ENCODE results near the gene NINJ2.

The NINJ2 gene

DNA sequence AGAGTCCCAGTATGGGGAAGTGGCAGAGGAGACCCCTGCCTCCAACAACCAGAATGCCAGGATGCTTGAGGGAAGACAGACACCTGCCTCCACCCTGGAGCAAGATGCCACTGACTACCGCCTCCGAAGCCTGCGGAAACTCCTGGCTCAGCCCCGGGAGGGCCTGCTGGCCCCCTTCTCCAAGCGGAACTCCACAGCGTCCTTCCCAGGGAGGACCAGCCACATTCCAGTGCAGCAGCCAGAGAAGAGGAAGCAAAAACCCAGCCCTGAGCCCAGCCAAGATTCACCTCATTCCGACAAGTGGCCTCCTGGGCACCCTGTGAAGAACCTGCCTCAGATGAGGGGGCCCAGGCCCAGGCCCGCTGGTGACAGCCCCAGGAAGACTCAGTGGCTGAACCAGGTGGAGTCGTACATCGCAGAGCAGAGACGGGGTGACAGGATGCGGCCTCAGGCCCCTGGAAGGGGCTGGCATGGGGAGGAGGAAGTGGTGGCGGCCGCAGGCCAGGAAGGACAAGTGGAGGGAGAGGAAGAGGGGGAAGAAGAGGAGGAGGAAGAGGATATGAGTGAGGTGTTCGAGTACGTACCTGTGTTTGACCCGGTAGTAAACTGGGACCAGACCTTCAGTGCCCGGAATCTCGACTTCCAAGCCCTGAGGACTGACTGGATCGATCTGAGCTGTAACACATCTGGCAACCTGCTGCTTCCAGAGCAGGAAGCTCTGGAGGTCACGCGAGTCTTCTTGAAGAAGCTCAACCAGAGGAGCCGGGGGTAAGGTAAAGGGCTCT, 109.8 kb downstream of the NINJ2 start:
- DNase-seq (ENCODE audit: low read depth in 1 of 2, low spot score in 1 of 2), result no peak

DNA sequence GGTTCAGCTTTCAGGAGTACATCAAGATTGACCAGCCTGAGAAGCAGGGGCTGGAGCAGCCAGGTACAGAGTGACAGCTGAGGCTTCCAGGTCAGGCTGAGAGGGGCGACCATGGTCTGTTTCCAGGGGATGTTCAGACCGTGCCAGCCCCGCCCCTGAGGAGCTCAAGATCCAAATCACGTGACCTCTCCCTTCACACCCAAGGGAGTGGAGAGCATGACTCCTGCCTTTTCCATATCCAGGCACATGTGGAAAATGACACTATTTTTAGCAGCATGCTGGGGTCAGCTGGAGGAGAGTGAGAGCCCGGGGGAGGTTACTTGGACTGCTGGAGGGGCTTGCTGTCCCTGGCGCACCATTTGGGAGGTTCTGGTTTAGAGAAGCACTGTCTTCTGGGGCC, 110.8 kb downstream of the NINJ2 start:
- DNase-seq (ENCODE audit: low read depth in 1 of 2, low spot score in 1 of 2), result no peak

DNA sequence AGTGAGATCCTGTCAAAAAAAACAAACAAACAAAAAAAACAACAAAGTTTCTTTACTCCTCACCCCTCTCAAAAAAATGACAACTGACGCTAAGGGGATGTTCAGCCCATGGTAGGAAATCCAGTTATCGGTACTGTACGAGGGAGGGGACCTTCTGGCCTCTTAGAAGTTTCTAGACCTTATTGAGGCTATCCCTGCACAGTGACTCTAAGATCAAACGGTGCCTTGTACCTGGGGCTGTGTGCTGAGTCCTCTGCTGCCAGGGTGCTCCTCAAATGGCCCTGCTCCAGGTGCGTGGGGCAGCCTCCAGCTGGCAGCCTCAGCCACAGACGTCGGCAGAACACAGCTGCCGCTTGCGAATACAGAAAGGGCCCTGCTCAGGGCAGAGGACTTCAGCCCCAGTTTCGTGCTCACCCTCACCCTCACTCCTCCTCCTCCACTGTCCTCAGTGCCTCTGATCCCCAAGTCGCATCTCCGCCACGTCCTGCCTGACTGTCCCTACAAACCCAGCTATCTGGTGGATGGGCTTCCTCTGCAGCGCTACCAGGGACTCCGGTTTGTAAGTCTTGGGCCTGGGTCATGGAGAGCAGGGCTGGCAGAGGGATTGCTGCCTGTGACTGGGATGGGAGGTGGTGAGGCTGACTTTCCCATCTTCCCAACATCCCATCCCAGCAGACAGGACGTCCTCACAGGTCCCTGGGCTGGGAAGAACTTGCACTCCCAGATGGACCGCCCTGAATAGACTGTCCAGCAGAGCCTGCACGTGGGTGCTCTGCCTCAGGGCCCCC, 112.6 kb downstream of the NINJ2 start:
- DNase-seq (ENCODE audit: low read depth in 1 of 2, low spot score in 1 of 2), result no peak

DNA sequence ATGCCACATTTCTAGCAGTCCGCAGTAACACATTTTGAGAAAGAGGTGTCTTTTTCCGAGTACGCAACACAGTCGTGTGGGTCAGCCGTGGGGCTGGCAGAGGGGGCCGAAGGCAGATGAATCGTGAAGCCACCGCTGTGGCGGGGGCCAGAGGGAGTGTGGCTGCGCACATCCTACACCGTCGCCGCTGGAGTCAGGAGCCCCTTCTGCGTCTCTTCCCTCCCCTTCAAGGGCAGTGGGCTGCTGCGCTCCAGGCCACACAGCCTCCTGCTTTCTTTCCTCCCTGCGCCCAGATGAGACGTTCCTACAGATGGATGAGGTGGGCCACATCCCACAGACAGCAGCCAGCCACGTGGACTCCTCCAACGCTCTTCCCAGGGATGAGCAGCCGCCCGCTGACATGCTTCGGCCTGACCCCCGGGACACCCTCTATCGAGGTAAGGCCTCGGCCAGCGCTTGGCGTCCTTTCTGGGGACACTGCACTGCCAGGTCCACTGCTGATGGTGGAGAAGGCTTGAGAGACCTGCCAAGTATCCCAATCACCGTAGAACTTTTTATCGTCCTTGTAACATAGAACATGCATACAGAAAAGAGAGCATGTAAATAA, 113.7 kb downstream of the NINJ2 start:
- DNase-seq (ENCODE audit: low read depth in 1 of 2, low spot score in 1 of 2), result no peak

DNA sequence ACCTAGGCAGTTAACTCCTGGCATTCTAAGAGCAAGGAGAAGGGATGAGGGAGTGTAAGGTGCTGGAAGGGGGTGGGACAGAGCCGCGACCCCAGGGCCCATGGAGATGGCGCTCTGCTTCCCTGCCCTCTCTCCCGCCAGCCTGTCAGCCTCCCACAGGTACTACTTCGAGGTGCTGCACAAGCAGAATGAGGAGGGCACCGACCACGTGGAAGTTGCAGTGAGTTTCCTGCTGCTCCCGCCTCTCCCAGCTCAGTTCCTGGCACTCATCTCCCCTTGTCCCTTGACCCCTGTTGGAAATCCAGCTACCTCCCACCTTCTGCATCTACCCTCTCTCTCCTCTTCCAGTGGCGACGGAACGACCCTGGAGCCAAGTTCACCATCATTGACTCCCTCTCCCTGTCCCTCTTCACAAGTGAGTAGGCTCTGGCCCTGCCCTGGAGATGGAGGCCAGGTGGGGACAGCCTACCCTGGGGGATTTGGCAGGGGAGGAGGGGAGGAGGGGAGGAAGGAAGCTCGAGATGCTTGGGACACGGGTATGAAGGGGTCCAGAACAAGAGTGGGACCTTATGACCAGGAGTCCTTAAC, 115.3 kb downstream of the NINJ2 start:
- DNase-seq (ENCODE audit: low read depth in 1 of 2, low spot score in 1 of 2), result no peak

DNA sequence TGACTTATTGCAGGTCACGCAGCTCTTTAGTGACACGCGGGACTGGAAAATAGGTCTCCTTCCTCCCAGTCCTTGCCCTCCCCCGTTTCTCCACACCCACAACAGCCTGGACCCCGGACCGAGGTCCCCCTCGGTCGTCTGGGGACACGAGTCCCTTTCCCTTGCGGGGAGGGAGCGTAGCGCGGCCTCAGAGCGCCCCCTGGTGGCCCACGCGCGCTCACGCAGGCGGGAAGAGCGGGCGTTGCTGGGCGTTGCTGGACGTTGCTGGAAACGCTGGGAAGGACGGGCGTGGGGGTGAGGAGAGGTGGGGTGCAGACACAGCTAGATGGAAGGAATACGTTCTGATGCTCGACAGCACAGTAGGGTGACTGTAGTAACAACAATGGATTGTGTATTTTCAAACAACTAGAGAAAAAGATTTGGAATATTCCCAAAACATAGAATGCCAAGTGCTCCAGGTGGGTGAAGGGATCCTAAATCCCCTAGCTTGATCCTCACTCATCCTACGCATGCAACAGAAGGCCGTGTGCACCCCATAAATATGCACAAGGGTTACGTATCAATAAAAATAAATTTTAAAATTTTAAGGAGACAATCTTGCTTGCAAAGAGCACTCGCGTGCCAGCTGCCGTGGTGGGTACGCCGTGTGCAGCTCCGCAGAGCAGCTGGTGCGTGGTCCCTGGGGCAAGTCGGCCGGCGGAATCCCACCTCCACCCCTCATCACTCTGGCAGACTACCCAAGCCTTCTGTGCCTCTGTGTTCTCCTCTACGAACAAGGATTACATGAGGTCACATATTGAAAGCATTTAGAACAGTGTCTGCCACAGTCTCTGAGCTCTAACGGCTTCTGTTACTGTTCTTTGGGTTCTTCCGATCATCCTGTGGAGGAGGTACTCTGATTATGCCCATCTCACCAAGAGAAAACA, 116.1 kb downstream of the NINJ2 start:
- peak; percentile 51 to 62 for DNase-seq (ENCODE audit: low read depth in 1 of 2, low spot score in 1 of 2)

DNA sequence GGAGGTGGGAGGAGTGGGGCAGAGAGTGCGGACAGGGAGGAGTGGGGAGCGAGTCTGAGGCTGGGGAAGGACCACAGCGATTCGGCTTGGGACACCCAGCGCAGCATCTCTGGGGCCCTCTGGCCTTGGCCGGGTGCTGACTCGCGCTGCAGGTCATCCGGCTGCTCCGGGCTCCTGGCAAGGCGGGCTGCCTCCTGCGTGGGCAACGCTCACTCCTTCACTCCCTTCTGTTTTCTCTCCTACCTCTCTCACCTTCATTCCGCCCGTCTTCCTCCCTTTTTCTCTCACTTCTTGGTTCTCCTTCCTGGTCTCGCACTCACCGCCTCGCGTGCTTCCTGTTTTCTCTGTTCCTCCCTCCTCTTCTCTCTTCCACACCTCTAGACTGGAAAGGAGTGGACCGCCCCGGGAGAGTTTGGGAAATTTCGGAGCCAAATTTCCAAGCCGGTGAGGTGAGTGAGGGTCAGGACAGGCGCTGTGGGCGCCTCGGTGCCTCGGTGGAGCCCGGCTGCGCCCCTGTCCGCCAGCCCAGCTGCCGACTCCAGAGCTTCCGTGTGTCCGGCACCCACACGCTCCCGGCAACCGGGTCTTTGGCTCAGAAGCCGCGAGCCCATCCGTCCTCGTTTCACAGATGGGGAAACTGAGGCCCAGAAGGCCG, 116.9 kb downstream of the NINJ2 start:
- DNase-seq (ENCODE audit: low read depth in 1 of 2, low spot score in 1 of 2), result no peak

DNA sequence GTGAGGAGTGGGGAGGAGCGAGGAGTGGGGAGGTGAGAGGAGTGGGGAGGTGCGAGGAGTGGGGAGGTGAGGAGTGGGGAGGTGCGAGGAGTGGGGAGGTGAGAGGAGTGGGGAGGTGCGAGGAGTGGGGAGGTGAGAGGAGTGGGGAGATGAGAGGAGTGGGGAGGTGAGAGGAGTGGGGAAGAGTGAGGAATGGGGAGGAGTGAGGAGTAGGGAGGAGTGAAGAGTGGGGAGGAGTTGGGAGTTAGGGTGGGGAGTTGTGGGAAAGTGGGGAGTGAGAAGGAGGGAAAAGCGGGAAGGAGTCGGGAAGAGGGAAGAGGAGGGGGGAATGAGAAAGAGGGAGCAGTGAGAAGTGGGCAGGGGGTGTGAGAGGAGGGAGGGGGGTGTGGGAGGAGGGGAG, 117.4 kb downstream of the NINJ2 start:
- DNase-seq (ENCODE audit: low read depth in 1 of 2, low spot score in 1 of 2), result no peak

DNA sequence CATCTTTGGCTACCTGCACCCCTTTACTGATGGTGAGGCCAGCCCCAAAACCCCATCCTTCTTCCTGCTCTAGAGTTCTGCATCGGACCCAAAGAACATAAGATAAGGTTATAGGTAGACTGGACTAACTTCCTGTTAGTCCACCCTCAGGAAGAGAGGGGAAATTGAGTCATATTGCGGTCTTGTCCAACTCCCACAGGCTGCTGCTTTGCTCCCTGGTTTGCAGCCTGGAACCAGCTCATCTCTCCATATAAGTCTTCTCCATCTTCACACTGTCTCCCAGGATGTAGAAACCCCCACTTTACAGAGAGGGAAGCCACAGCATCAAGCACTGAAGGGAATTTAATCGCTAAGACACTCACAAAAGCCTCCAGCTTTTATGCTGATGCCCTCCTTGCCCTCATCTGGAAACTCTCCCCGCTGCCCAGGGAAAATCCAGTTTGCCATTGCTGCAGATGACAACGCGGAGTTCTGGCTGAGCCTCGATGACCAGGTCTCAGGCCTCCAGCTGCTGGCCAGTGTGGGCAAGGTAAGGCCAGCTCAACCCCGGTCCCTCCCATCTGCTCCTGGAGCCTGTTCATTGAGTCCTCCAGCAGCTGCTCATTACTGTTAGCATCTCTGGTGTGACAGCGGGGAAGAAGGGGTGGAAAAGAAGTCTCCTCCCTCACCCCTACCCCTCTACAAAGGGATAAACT, 118.2 kb downstream of the NINJ2 start:
- no peak for DNase-seq (ENCODE audit: low read depth in 1 of 2, low spot score in 1 of 2)

DNA sequence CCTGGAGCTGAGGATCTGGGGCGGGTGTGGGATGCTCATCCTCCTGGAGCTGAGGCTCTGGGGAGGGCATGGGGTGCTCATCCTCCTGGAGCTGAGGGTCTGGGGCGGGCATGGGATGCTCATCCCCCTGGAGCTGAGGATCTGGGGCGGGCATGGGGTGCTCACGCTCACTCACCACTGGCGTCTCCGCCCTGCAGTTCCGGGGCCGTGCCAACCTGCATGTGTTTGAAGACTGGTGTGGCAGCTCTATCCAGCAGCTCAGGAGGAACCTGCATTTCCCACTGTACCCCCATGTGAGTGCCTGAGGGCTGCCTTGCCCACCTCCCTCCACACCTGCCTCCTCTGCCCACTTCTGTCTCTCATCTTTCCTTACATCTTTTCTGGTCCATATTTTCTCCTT, 119.1 kb downstream of the NINJ2 start:
- no peak for DNase-seq (ENCODE audit: low read depth in 1 of 2, low spot score in 1 of 2)

DNA sequence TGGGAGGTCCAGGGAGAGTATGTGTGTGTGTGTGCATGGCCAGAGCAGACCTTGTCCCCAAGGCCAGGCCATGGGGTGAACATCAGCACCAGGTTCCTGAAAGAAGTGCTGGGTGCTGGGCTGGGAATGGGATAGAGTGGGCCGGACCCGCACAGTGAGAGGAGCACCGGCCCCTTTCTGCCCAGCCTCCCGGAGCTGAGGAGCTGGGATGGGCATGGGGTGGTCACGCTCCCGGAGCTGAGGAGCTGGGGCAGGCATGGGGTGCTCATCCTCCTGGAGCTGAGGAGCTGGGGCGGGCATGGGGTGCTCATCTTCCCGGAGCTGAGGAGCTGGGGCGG, 120.2 kb downstream of the NINJ2 start:
- DNase-seq (ENCODE audit: low read depth in 1 of 2, low spot score in 1 of 2), result no peak

DNA sequence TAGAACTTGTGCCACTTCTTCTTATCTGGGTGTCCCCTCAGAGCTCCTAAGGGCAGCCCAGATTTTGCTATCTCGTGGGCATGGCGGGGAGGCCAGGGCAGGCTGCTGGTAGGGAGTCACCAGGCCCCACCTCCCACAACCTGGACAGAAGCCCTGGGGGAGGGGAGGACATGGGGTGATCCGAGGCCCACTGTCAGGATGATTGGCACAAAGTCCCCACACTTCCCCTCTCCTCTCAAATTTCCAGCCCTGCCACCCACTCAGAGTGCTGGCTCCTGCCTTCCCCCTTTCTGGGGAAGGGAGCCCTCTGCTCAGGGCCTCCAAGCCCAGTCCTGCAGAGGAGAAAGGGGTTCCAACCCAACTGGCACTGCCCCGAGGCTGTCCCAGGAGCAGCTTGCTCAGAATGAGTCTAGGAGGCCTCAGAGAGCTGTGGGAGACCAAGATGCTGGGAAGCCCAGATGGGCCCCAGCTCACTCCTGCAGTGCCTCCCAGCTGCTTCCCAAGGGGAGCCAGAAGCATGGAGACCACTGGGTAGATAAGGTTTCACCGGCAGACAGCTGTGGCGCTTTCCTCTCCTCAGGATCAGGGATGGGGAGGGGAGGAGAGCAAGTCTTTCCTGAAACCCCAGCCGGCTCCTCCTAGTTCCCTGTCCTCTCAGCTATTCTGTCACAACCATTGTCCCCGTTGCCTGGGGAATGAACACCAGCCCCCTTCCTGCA, 120.7 kb downstream of the NINJ2 start:
- no peak for DNase-seq (ENCODE audit: low read depth in 1 of 2, low spot score in 1 of 2)

DNA sequence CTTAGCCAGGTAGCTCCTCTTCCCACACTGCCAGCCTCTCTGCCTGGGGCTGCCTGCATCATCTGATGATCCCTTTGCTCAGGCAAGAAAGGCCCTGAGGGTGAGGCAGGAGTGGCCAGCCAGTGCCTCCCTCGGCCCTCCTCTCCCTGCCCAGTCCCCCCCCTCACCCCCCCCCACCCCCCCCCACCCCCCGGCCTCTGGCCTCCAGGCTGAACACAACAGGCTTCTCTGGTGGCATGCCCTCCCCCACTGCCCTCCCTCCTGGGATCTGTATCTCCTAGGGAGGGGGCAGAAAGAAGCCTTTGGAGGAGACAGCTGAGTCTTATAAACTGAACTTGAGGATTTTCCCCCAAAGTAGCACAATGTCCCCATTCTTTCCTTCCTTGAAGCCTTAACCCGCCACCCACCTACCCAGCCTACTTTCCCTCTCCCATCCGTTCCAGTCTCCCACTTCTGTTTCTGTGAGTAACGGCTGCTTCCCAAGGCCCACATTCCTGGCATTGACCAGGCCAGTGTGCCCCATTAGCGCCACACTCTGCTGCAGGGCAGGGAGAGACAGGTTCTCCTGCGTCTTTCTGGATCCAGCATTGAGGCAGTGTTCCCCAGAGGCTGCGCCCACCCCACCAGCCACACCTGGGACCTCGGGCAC, 121.4 kb downstream of the NINJ2 start:
- no peak for DNase-seq (ENCODE audit: low read depth in 1 of 2, low spot score in 1 of 2)

DNA sequence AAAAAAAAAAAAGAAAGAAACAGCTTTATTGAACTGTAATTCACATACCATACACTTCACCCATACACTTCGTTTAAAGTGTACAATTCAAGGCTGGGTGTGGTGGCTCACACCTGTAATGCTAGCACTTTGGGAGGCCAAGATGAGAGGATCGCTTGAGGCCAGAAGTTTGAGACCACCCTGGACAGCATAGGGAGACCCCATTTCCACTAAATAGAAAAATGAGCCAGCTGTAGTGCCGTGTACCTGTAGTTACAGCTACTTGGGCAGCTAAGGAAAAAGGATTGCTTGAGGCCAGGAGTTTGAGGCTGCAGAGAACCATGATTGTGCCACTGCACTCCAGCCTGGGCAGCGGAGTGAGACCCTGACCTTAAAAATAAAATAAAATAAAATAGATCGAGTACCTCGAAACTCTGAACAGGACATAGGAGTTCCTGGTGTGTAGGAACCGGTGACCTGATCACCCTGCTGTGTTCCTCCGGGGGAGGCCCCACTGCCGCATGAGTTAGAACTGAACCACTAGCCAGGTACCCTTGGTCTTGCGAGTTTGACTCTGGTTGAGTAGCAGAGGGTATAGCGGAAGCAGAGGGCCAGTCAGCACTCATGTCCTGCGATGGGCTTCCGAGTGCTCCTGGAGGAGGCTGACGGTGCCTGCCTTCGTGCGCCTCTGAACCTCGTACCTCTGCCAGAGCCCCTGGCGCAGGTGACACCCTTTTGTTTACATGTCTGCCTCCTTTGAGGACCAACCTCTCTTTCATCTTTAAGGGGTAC, 123.5 kb downstream of the NINJ2 start:
- no peak for DNase-seq (ENCODE audit: low read depth in 1 of 2, low spot score in 1 of 2)

DNA sequence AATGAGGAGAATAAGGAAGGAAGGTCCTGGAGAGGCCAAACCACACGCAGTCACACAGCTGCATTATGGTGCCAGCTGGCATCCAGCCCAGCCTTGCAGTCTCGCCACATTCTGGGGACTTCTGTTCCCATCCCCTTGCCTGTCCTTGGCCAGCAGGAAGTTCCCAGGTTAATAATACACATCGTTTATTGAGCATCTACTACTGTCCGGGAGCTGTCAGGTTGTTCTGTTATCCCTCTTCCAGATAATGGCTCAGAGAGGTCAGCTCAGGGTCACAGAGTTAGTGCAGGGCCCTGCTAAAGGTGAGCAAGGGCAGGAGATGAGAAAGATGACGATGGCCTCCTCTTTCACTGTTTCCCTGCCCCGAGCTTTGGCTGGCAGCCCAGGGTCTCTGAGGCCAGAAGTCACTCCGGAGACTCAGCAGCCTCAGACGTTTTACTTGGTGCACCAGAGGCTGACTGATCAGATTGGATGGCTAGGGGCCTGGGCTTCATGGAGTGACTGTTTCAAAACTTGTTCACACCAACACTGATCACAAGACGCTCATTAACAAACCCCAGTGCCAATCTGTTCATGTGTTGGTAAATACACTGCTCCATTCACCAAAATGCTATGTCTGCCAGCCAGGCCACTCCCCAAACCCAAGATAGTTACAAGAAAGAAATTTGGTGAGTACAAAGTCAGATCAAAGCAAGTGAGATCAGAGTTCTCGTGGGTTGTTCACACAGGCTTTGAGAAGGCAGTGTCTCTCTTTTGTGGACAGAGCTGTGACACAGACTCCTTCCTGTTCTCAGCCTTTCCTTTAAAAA, 124.3 kb downstream of the NINJ2 start:
- DNase-seq (ENCODE audit: low read depth in 1 of 2, low spot score in 1 of 2), result no peak

DNA sequence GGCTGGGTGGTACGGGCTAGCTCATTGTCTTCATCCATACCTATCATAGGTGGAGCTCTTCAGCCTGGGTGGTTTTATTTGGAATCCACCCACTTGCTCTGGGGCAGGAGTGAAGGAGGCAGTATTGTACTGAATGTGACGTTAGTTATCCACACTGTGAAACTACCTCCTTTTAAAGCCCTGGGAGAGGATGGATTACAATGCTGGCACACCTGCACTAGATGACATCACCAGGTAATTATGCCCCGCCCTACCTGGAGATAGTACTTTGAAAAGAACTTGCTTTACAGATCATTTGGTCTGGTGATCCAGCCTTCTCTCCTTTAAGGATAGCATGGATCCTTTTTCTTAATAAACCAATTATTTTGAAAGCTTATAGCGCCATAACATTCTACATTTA, 125.5 kb downstream of the NINJ2 start:
- DNase-seq (ENCODE audit: low read depth in 1 of 2, low spot score in 1 of 2), result no peak

DNA sequence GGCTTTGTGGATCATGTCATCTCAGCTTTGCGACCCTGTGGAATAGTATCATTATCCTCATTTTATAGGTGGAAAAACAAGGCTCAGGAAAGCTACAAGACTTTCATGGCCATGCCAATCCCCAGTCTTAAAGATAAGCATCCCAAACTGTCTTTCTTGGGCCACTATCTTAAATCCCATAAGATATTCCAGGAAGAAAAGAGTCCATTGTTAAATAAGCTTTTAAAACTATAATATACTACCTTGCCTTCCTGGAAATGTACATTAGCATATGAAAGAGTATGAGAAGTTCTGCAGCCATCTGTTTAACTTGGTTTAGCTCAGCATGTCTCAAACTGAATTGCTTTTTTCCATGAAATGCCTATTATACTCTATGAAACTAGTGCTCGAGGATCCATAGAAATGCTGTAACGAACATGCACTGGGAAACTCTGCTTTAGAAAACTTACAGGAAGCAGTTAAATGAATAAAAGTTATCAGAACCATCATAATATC, 126.4 kb downstream of the NINJ2 start:
- no peak for DNase-seq (ENCODE audit: low read depth in 1 of 2, low spot score in 1 of 2)

Measured in activated CD4-positive, alpha-beta T cell treated with anti-CD3 and anti-CD28 coated beads, Interleukin-2, amount 50 U/mL, for 24 hours (primary cell).